ENCODE data around the gene MAP2K5. TPM values are rescaled to one million over a fixed set of nuclear protein-coding genes. Genes with fewer than 3 reads are reported as not detected.

The MAP2K5 gene
- total RNA-seq, 1 donor from 2014 or later: 11.6 TPM

DNA sequence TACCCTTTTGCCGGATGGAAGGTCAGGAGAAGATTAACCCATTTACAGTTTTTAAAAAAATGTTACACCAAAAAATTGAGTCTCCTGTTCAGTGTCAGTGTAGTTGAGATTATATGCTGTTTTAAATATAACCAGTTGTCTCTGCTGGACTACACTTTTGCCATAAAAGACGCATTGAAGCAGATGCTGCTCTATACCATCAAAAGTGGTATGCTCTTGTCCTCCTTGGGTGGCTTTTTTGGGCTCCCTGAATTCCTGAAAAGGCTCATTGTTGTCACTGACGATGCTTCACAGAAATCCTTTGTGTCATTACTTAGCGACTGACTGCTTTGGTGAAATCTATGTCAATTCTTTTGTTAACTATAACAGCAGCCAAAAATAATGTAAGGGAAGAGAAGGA, 148.9 kb downstream of the MAP2K5 start:
- DNase-seq (ENCODE audit: low read depth) (no peak), FAIRE-seq (no peak)
- Histone ChIP-seq H2AFZ (ENCODE audit: low read depth, low read length) (no peak overlapping the region), H3K36me3 (ENCODE audit: insufficient read depth, low read length) (no peaks in the 10 kb centered on the region), H3K27me3 (ENCODE audit: insufficient read depth, low read length) (peaks cover 23% of the 10 kb centered on the region), H3K4me3 (ENCODE audit: insufficient read depth, low read depth, low read length) (no peak overlapping the region), H3K79me2 (ENCODE audit: insufficient read depth, low read length) (no peaks in the 10 kb centered on the region), H3K9me3 (ENCODE audit: insufficient read depth, low read depth, low read length) (no peaks in the 10 kb centered on the region), H3K9ac (ENCODE audit: low read length) (no peak overlapping the region), H3K4me1 (ENCODE audit: insufficient read depth, low read length) (no peaks in the 10 kb centered on the region), H4K20me1 (ENCODE audit: insufficient read depth, low read length) (peaks cover 5% of the 10 kb centered on the region), H3K27ac (ENCODE audit: low read depth, low read length) (no peak overlapping the region), H3K4me2 (ENCODE audit: low read length) (no peak overlapping the region)
- Mint-ChIP-seq H3K4me1 (ENCODE audit: low read depth, unreplicated experiment) (no peaks in the 10 kb centered on the region), H3K27ac (ENCODE audit: unreplicated experiment) (no peak overlapping the region), H3K4me3 (ENCODE audit: unreplicated experiment) (no peak overlapping the region), H3K27me3 (ENCODE audit: low read depth, unreplicated experiment) (no peaks in the 10 kb centered on the region), H3K36me3 (ENCODE audit: low read depth, unreplicated experiment) (peaks cover 3% of the 10 kb centered on the region), H3K9me3 (ENCODE audit: unreplicated experiment) (no peaks in the 10 kb centered on the region)
- TF ChIP-seq EZH2 (IDR thresholded peaks at IDR 0.05; ENCODE audit: insufficient read depth, low read length) (no peak), CTCF (IDR thresholded peaks at IDR 0.05; ENCODE audit: insufficient read depth, low read depth, low read length) (no peak)

DNA sequence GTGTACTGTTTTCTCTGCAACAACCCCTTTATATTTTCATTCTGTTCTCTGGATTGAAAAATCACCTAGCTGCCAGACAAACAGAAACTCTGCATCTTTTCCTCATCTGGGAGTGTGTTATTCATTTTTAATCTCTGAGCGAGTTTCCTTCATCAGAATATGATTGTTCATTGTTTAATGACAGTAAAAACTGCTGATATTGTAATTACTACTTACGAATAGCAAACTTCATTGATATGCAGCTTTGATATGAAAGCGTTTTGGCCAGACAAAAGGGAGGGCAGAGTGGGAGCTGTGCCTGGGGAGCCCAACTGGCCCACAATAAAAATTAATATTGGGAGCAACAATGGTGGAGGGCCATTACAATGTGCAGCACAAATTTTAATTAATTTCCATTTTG, 150.1 kb downstream of the MAP2K5 start:
- no peaks in the 10 kb centered on the region for H3K4me1 ChIP-seq (ENCODE audit: insufficient read depth, low read length)
- Mint-ChIP-seq H3K27me3 (ENCODE audit: low read depth, unreplicated experiment) (no peaks in the 10 kb centered on the region), H3K4me3 (ENCODE audit: unreplicated experiment) (no peak overlapping the region), H3K27ac (ENCODE audit: unreplicated experiment) (no peak overlapping the region), H3K36me3 (ENCODE audit: low read depth, unreplicated experiment) (peaks cover 3% of the 10 kb centered on the region), H3K4me1 (ENCODE audit: low read depth, unreplicated experiment) (no peaks in the 10 kb centered on the region), H3K9me3 (ENCODE audit: unreplicated experiment) (no peaks in the 10 kb centered on the region)
- H3K9ac ChIP-seq (ENCODE audit: low read length): no peak overlapping the region
- H3K4me2 ChIP-seq (ENCODE audit: low read length): no peak overlapping the region
- no peaks in the 10 kb centered on the region for H3K79me2 ChIP-seq (ENCODE audit: insufficient read depth, low read length)
- no peak overlapping the region for H3K27ac ChIP-seq (ENCODE audit: low read depth, low read length)
- DNase-seq (ENCODE audit: low read depth) (no peak), FAIRE-seq (no peak)
- peaks cover 5% of the 10 kb centered on the region for H4K20me1 ChIP-seq (ENCODE audit: insufficient read depth, low read length)
- no peaks in the 10 kb centered on the region for H3K9me3 ChIP-seq (ENCODE audit: insufficient read depth, low read depth, low read length)
- no peak for TF ChIP-seq EZH2 (IDR thresholded peaks at IDR 0.05; ENCODE audit: insufficient read depth, low read length)
- no peak for TF ChIP-seq CTCF (IDR thresholded peaks at IDR 0.05; ENCODE audit: insufficient read depth, low read depth, low read length)
- H3K4me3 ChIP-seq (ENCODE audit: insufficient read depth, low read depth, low read length): no peak overlapping the region
- H3K27me3 ChIP-seq (ENCODE audit: insufficient read depth, low read length): peaks cover 23% of the 10 kb centered on the region
- no peak overlapping the region for H2AFZ ChIP-seq (ENCODE audit: low read depth, low read length)
- H3K36me3 ChIP-seq (ENCODE audit: insufficient read depth, low read length): no peaks in the 10 kb centered on the region

GRCh38 chr15:67696087-67696486, 153.6 kb downstream of the MAP2K5 start:
- Histone ChIP-seq H4K20me1 (ENCODE audit: insufficient read depth, low read length) (peaks cover 5% of the 10 kb centered on the region), H3K4me2 (ENCODE audit: low read length) (no peak overlapping the region), H3K79me2 (ENCODE audit: insufficient read depth, low read length) (no peaks in the 10 kb centered on the region), H3K9me3 (ENCODE audit: insufficient read depth, low read depth, low read length) (no peaks in the 10 kb centered on the region), H3K4me1 (ENCODE audit: insufficient read depth, low read length) (no peaks in the 10 kb centered on the region), H3K9ac (ENCODE audit: low read length) (no peak overlapping the region), H2AFZ (ENCODE audit: low read depth, low read length) (no peak overlapping the region), H3K27ac (ENCODE audit: low read depth, low read length) (no peak overlapping the region), H3K36me3 (ENCODE audit: insufficient read depth, low read length) (no peaks in the 10 kb centered on the region), H3K27me3 (ENCODE audit: insufficient read depth, low read length) (peaks cover 9% of the 10 kb centered on the region), H3K4me3 (ENCODE audit: insufficient read depth, low read depth, low read length) (no peak overlapping the region)
- FAIRE-seq: no peak
- no peak for DNase-seq (ENCODE audit: low read depth)
- no peak overlapping the region for H3K4me3 Mint-ChIP-seq (ENCODE audit: unreplicated experiment)
- H3K9me3 Mint-ChIP-seq (ENCODE audit: unreplicated experiment): no peaks in the 10 kb centered on the region
- H3K27ac Mint-ChIP-seq (ENCODE audit: unreplicated experiment): no peak overlapping the region
- H3K27me3 Mint-ChIP-seq (ENCODE audit: low read depth, unreplicated experiment): no peaks in the 10 kb centered on the region
- H3K36me3 Mint-ChIP-seq (ENCODE audit: low read depth, unreplicated experiment): peaks cover 8% of the 10 kb centered on the region
- TF ChIP-seq CTCF (IDR thresholded peaks at IDR 0.05; ENCODE audit: insufficient read depth, low read depth, low read length) (no peak), EZH2 (IDR thresholded peaks at IDR 0.05; ENCODE audit: insufficient read depth, low read length) (no peak)
- H3K4me1 Mint-ChIP-seq (ENCODE audit: low read depth, unreplicated experiment): no peaks in the 10 kb centered on the region

Data from astrocyte (in vitro differentiated cells and primary cell).